ENCODE results near the gene PACRG.

Gene PACRG

DNA sequence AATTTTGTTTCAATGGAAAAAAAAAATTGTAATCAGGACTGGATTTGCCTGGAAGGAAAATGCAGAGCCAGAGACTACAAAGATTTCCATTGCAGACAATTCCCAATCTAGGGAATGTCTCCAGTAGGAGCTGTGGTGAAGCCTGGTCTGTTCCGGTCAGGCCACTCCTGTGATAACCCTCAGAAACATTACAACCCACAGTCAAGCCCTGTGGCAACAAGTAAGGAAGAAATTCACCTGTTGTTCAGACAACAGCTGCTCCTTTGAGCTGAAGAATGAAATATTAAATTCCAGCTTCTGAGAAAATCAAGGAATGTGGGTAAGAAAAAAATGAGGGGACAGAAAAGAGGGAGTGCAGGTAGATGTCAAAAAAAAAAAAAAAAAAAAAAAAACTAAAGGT lies 8.2 kb upstream of the PACRG start:
- H3K27ac Mint-ChIP-seq, result no peak overlapping the region

DNA sequence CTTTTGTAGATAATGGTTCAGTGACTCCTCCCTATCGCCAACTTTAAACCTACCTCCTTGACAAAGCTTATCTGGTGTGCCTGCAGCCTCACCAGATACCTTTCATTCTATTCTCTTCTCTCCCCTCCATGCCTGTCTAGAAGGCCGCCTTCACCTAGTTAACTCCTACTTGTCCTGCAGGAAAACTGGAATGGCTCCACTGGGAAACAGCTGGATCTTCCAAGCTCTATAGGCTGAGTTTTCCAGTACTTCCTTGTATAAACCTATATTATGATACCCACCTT lies 6.4 kb upstream of the PACRG start:
- no peak overlapping the region for H3K4me3 Mint-ChIP-seq
- DNase-seq (ENCODE audit: low spot score), result no peak

More for the DNA sequence above, 8.2 kb upstream of the PACRG start:
- DNase-seq (ENCODE audit: low spot score), result no peak
- H3K27me3 Mint-ChIP-seq (ENCODE audit: low read depth), result no peaks in the 10 kb centered on the region
- no peaks in the 10 kb centered on the region for H3K9me3 Mint-ChIP-seq
- H3K4me3 Mint-ChIP-seq, result no peak overlapping the region
- no peaks in the 10 kb centered on the region for H3K4me1 Mint-ChIP-seq (ENCODE audit: low read depth)
- H3K36me3 Mint-ChIP-seq (ENCODE audit: low read depth), result no peaks in the 10 kb centered on the region

DNA sequence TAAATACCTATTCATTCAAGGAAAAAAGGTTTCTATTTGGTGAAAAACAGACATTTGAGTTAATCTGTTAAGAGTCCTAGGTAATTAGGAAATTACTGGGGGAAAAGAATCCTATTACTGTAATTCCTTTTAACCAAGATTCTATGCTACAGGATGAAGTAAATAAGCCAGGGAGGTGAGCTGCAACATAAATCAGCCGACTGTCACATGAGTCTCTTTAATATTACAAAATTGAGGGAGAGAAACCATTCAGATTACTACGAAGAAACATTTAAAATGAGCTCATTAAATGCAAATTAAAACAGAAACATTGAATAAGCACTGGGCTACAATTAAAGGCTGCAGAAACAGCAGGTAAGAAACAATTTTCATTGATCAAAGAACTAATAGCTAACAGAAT lies 5.5 kb upstream of the PACRG start:
- no peak for DNase-seq (ENCODE audit: low spot score)
- no peak overlapping the region for H3K4me3 Mint-ChIP-seq
- no peaks in the 10 kb centered on the region for H3K9me3 Mint-ChIP-seq
- H3K27ac Mint-ChIP-seq, result no peak overlapping the region
- H3K36me3 Mint-ChIP-seq (ENCODE audit: low read depth), result no peaks in the 10 kb centered on the region
- peaks cover 6% of the 10 kb centered on the region for H3K27me3 Mint-ChIP-seq (ENCODE audit: low read depth)
- peaks cover 6% of the 10 kb centered on the region for H3K4me1 Mint-ChIP-seq (ENCODE audit: low read depth)

More for the DNA sequence above, 6.4 kb upstream of the PACRG start:
- Mint-ChIP-seq H3K36me3 (ENCODE audit: low read depth) (no peaks in the 10 kb centered on the region), H3K9me3 (no peaks in the 10 kb centered on the region), H3K27ac (no peak overlapping the region), H3K4me1 (ENCODE audit: low read depth) (no peaks in the 10 kb centered on the region), H3K27me3 (ENCODE audit: low read depth) (no peaks in the 10 kb centered on the region)

DNA sequence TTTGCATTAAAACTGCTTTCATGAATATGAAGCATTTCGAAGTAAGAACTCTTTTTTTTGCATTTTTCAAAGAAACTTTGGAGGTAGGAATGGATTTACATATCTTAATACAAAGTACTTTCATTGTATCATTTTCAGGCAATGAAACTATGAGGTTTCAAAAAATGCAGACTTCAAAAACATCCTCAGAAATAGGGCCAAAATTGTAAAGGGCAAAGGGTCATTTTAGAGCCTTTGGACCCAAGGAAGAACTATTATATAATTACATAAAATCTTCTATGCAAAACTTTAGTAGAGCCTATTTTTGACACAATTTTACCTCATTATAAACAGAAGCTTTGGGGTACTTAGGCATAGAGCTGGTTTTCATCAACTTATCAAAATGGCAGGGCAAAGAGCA lies 5.1 kb upstream of the PACRG start:
- H3K4me3 Mint-ChIP-seq, result no peak overlapping the region
- H3K27ac Mint-ChIP-seq, result no peak overlapping the region
- peaks cover 6% of the 10 kb centered on the region for H3K27me3 Mint-ChIP-seq (ENCODE audit: low read depth)
- no peaks in the 10 kb centered on the region for H3K36me3 Mint-ChIP-seq (ENCODE audit: low read depth)
- peaks cover 6% of the 10 kb centered on the region for H3K4me1 Mint-ChIP-seq (ENCODE audit: low read depth)
- no peaks in the 10 kb centered on the region for H3K9me3 Mint-ChIP-seq
- DNase-seq (ENCODE audit: low spot score), result no peak

DNA sequence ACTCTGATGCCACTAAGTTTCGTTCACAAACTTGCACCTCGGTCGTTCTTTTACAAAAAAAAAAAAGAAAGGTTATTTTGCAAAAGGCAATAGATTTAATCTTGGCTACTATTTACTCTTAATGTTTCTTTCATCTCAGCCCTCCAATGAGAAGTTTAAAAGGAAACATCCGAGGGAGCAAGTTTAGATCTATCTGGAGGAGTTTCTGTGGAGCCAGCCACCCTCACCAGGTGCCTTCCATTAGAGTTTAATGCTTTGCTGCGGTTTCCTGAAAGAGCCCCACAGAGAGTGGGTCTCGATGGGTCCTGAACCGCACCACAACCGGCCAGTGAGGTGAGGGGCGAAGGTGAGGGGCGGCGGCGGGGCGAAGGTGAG lies 840 bp upstream of the PACRG start:
- peaks cover 6% of the 10 kb centered on the region for H3K27me3 Mint-ChIP-seq (ENCODE audit: low read depth)
- peak overlapping the region; percentile 92 for H3K27ac Mint-ChIP-seq
- H3K4me3 Mint-ChIP-seq, result peak overlapping the region; percentile 93
- H3K4me1 Mint-ChIP-seq (ENCODE audit: low read depth), result peaks cover 10% of the 10 kb centered on the region
- no peaks in the 10 kb centered on the region for H3K36me3 Mint-ChIP-seq (ENCODE audit: low read depth)
- no peak for DNase-seq (ENCODE audit: low spot score)
- H3K9me3 Mint-ChIP-seq, result no peaks in the 10 kb centered on the region

DNA sequence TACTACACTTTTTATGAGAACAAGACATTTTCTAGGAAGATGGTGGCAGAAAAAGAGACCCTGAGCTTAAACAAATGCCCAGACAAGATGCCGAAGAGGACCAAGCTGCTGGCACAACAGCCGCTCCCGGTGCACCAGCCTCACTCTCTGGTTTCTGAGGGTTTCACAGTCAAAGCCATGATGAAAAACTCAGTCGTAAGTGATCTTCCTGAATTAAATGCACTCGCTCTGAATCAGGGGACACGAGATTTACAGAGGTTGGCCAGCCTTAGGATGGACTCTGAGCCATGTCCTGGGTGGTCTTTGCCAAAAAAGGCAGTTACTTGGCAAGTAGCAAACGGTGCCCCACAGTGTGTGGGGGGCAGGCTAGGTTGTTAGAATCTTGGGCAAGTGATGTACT lies 423 bp downstream of the PACRG start:
- H3K27me3 Mint-ChIP-seq (ENCODE audit: low read depth), result peaks cover 6% of the 10 kb centered on the region
- no peaks in the 10 kb centered on the region for H3K36me3 Mint-ChIP-seq (ENCODE audit: low read depth)
- H3K4me3 Mint-ChIP-seq, result peak overlapping the region; percentile 67
- H3K27ac Mint-ChIP-seq, result peak overlapping the region; percentile 84
- DNase-seq (ENCODE audit: low spot score), result no peak
- no peaks in the 10 kb centered on the region for H3K9me3 Mint-ChIP-seq
- peaks cover 10% of the 10 kb centered on the region for H3K4me1 Mint-ChIP-seq (ENCODE audit: low read depth)

DNA sequence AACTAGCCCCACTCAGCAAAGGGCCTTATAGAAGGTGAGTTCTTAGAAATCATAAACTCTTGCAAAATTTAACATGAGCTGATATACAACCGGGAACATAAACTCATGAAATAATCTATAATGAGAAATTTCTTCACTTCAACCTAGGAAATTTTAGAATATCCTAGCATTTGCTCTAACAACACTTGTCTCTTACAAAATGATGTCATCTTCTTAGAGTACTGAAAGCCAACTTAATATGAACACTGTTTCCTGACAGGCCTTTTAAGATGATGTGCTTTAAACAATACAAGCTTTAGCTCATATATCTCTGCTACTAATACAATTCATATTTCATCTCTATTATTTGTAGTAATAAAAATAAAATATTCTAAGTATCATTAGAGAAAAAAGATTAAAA lies 932 bp downstream of the PACRG start:
- no peaks in the 10 kb centered on the region for H3K36me3 Mint-ChIP-seq (ENCODE audit: low read depth)
- peaks cover 14% of the 10 kb centered on the region for H3K4me1 Mint-ChIP-seq (ENCODE audit: low read depth)
- DNase-seq (ENCODE audit: low spot score), result no peak
- H3K27me3 Mint-ChIP-seq (ENCODE audit: low read depth), result peaks cover 6% of the 10 kb centered on the region
- H3K9me3 Mint-ChIP-seq, result no peaks in the 10 kb centered on the region
- peak overlapping the region; percentile 39 for H3K27ac Mint-ChIP-seq
- H3K4me3 Mint-ChIP-seq, result peak overlapping the region; percentile 39

DNA sequence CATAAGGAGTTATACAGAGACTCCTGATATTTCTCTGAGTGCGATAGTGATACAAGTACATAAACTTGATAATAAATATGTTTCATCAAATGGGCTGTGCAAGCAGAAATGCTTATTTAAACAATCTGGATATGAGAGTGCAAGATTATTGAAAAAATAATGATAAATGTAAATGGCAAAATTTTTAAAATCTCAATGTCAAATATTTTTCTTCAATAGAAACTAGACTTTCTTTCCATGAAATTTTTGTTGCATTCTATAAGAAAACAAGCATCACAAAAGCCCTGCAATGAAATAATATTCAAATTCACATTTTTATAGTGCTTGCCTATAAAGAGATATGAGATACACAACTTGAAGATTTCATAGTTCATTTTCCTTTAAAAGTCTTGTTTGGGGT lies 2.7 kb downstream of the PACRG start:
- Mint-ChIP-seq H3K36me3 (ENCODE audit: low read depth) (no peaks in the 10 kb centered on the region), H3K4me3 (no peak overlapping the region), H3K27ac (no peak overlapping the region), H3K27me3 (ENCODE audit: low read depth) (peaks cover 6% of the 10 kb centered on the region), H3K4me1 (ENCODE audit: low read depth) (peaks cover 15% of the 10 kb centered on the region), H3K9me3 (no peaks in the 10 kb centered on the region)
- DNase-seq (ENCODE audit: low spot score), result no peak

DNA sequence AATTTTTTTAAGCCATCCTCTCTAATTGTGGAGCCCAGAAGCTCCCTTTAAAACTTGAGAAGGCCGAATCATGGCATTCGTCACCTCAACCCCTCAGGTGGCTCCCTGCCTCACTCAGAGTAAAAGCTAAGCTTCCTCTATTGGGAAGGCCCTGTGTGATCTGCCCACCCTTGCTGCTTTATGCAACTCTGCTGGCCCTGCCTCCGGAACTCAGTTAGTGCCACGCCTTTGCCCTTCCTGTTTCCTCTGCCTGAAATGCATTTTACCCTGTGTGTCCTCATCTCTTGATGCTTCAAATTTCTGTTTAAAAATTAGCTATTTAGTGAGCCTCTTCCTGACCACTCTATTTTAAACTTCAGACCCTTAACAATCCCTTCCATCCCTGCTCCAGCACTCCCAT lies 5.7 kb downstream of the PACRG start:
- DNase-seq (ENCODE audit: low spot score), result no peak
- peaks cover 3% of the 10 kb centered on the region for H3K27me3 Mint-ChIP-seq (ENCODE audit: low read depth)
- H3K9me3 Mint-ChIP-seq, result no peaks in the 10 kb centered on the region
- H3K27ac Mint-ChIP-seq, result no peak overlapping the region
- H3K4me1 Mint-ChIP-seq (ENCODE audit: low read depth), result peaks cover 5% of the 10 kb centered on the region
- no peak overlapping the region for H3K4me3 Mint-ChIP-seq
- H3K36me3 Mint-ChIP-seq (ENCODE audit: low read depth), result no peaks in the 10 kb centered on the region

DNA sequence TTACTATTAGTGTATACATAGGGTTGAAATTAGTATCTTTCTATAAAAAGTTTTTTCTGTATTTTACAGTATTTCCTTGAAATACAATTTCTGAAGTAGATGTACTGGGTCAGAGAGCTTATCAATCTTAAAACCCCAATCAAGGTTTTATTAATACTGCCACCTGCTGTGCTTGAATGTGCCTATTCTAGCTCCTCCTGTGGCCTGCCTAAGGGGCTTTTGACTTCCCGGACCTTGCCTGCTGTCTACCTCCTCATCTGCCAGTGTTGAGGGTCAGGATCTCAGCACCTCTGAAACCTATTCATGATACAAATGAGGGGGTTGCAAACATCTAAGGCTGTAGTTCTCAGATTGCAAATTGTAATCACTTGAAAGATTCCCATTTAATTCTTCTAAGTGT lies 9.2 kb downstream of the PACRG start:
- no peaks in the 10 kb centered on the region for H3K9me3 Mint-ChIP-seq
- H3K27ac Mint-ChIP-seq, result no peak overlapping the region
- no peak overlapping the region for H3K4me3 Mint-ChIP-seq
- peaks cover 3% of the 10 kb centered on the region for H3K27me3 Mint-ChIP-seq (ENCODE audit: low read depth)
- DNase-seq (ENCODE audit: low spot score), result no peak
- H3K36me3 Mint-ChIP-seq (ENCODE audit: low read depth), result no peaks in the 10 kb centered on the region
- peaks cover 5% of the 10 kb centered on the region for H3K4me1 Mint-ChIP-seq (ENCODE audit: low read depth)

DNA sequence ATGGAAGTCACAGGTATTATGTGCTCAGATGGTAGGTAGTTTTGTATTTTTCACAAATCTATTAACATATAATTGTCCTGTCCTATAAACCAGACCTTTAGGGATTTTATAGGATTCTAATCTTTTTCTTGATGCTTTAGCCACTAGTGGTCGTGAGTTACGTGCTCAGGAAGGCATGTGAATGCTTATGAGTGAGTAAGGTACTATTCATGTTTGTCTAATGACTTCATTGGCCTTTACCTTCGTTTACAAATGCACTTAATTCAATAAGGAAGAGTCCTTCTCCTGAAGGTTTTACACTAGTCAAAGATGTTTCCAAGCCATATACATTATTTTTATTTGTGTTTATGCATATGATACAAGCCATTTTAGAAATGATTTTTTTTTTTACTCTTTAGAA lies 23.0 kb downstream of the PACRG start:
- H3K4me1 Mint-ChIP-seq (ENCODE audit: low read depth), result no peaks in the 10 kb centered on the region

DNA sequence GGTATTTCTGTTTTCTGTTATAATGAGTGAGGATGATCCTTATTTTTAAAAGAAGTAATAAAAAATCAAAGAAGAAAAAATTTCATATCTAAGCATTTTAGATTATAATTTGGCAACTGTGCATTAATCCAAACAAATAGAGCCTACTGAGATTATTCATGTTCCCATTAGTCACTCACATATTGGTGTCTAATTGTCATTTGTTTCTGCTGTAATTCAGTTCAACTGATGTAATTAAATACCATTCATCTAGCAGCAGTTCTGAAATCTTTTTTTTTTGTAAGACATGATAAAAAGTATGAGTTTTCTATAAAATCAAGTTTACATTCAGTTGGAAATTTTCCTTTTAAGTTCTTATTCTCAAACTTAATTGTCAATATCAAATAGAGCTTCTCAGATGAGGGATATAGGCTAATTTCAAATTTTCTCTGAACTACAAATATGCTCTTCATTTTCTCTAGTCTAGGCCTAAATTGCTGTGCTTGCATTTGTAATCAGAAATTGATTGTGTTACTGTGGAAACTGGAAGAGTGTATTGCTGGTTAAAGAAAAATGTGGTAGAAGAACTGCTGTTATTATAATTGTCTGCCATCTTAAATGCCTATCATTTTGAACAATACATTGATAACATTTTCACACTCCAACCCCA lies 23.6 kb downstream of the PACRG start:
- no peak overlapping the region for H3K4me3 Mint-ChIP-seq
- H3K9me3 Mint-ChIP-seq, result no peaks in the 10 kb centered on the region
- DNase-seq (ENCODE audit: low spot score), result no peak
- H3K27me3 Mint-ChIP-seq (ENCODE audit: low read depth), result no peaks in the 10 kb centered on the region
- H3K36me3 Mint-ChIP-seq (ENCODE audit: low read depth), result no peaks in the 10 kb centered on the region
- no peak overlapping the region for H3K27ac Mint-ChIP-seq
- H3K4me1 Mint-ChIP-seq (ENCODE audit: low read depth), result no peaks in the 10 kb centered on the region

More for the DNA sequence above, 23.0 kb downstream of the PACRG start:
- Mint-ChIP-seq H3K27me3 (ENCODE audit: low read depth) (no peaks in the 10 kb centered on the region), H3K9me3 (no peaks in the 10 kb centered on the region), H3K4me3 (no peak overlapping the region), H3K27ac (no peak overlapping the region), H3K36me3 (ENCODE audit: low read depth) (no peaks in the 10 kb centered on the region)
- DNase-seq (ENCODE audit: low spot score), result no peak

DNA sequence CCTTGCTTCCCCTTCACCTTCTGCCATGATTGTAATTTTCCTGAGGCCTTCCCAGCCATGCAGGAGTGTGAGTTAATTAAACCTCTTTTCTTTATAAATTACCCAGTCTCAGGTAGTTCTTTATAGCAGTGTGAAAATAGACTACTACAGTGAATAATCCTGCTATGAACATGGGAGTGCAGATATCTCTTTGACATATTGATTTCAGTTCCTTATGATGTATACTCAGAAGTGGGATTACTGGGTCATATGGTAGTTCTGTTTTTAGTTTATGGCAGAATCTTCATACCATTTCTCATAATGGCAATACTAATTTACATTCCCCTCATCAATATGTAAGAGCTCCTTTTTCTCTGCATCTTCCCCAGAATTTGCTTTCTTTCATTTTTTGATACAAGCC lies 26.0 kb downstream of the PACRG start:
- no peaks in the 10 kb centered on the region for H3K36me3 Mint-ChIP-seq (ENCODE audit: low read depth)

DNA sequence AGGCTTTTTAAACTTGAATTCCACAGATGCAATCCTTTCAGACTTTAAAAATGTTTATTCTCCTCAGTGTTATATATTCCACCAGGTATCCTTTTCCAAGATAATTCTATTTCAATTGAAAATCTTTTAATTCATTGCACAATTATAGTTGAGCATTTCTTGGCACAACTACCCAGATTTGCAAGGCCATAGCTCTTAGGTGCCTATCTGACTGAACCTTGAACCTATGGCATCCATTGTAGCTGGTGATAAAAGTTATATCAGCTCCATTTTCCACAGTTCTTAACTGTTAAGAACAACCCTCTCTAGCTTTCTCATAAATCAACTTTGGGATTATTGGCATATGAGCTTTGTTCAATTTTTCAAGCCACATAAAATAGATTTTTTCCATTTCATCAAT lies 42.4 kb downstream of the PACRG start:
- no peaks in the 10 kb centered on the region for H3K36me3 Mint-ChIP-seq (ENCODE audit: low read depth)
- H3K4me1 Mint-ChIP-seq (ENCODE audit: low read depth), result peaks cover 4% of the 10 kb centered on the region
- no peak overlapping the region for H3K4me3 Mint-ChIP-seq
- DNase-seq (ENCODE audit: low spot score), result no peak
- H3K27me3 Mint-ChIP-seq (ENCODE audit: low read depth), result no peaks in the 10 kb centered on the region
- H3K9me3 Mint-ChIP-seq, result no peaks in the 10 kb centered on the region
- H3K27ac Mint-ChIP-seq, result no peak overlapping the region

More for the DNA sequence above, 26.0 kb downstream of the PACRG start:
- Mint-ChIP-seq H3K4me3 (no peak overlapping the region), H3K27me3 (ENCODE audit: low read depth) (no peaks in the 10 kb centered on the region), H3K9me3 (no peaks in the 10 kb centered on the region), H3K4me1 (ENCODE audit: low read depth) (no peaks in the 10 kb centered on the region), H3K27ac (no peak overlapping the region)
- DNase-seq (ENCODE audit: low spot score), result no peak

DNA sequence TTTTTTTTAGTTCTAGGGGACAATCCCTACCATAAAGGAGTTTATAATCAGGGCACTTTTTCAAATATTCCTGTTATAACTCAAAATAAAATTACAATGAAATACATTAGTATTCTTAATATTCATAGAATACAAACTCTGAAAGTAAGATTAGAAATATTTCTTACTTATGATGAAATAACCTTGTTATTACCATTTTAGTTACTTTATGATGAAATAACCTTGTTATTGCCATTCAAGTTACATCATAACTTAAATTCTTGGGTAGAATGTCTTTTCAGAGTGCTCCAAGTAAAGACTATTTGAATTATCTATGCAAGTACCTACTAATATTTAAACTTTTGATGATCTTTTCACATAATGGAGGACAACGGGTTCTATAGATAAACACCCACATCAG lies 43.2 kb downstream of the PACRG start:
- H3K4me1 Mint-ChIP-seq (ENCODE audit: low read depth), result peaks cover 4% of the 10 kb centered on the region
- no peaks in the 10 kb centered on the region for H3K36me3 Mint-ChIP-seq (ENCODE audit: low read depth)
- DNase-seq (ENCODE audit: low spot score), result no peak
- no peak overlapping the region for H3K27ac Mint-ChIP-seq
- no peaks in the 10 kb centered on the region for H3K9me3 Mint-ChIP-seq
- H3K4me3 Mint-ChIP-seq, result no peak overlapping the region
- H3K27me3 Mint-ChIP-seq (ENCODE audit: low read depth), result no peaks in the 10 kb centered on the region

Measured in T-helper 2 cell treated with Interferon-gamma antibody and Interleukin-4, amounts not matched to agents 5 μg/mL and 100 μg/mL, for 36 hours (primary cell).